Stimulated activated CD8-positive, alpha-beta memory T cell treated with anti-CD3 and anti-CD28 coated beads, Interleukin-7, amount 100 ng/mL, for 48 hours (primary cell): Measurements from ENCODE around the gene MUC2.
A peak's percentile ranks its signal among the peaks of the same experiment; 100 is the strongest.

Source experiments
- DNase-seq, 2 donors: peaks; one replicate each; pipeline ENCODE4 v3.0.0-alpha.2; 2020; ENCODE audit warnings: low read depth in 1 of 2; ENCODE audit errors: extremely low read depth in 1 of 2

The MUC2 gene

DNA sequence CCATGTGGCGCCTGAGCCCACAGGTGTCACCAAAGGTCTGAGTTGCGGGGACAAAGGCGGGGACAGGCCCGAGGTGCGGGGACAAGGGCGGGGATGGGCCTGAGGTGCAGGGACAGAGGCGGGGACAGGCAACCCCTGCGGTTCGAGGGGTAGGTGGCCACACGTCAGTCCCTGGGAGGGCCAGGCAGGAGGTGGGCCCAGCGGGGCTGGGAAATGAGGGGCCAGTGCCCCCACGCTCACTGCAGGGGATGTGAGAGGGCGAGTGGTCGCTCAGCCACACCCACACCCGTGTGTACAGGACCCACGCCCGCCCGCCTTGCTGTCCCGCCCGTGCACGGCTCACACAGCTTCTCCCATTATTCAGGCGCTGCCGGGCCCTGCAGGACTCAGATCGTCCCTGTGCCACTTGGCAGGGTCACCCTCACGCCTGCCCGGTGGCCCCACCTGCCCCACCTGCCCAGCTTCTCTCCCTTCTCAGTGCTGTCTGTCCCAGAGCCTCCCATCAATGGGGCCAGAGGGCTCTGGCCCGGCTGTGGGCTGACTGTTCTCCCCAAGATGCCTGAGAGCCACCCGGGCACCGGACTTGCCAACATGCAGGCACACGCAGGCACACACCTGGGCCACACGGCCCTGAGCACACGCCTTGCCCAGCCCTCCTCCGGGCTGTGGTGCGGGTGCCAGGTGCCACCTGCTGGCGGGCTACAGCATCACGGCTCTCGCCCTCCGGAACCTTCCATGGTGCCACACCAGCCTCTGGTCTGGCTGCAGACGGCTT, 23.9 kb upstream of the MUC2 start:
- peak; percentile 43 to 46 for DNase-seq

DNA sequence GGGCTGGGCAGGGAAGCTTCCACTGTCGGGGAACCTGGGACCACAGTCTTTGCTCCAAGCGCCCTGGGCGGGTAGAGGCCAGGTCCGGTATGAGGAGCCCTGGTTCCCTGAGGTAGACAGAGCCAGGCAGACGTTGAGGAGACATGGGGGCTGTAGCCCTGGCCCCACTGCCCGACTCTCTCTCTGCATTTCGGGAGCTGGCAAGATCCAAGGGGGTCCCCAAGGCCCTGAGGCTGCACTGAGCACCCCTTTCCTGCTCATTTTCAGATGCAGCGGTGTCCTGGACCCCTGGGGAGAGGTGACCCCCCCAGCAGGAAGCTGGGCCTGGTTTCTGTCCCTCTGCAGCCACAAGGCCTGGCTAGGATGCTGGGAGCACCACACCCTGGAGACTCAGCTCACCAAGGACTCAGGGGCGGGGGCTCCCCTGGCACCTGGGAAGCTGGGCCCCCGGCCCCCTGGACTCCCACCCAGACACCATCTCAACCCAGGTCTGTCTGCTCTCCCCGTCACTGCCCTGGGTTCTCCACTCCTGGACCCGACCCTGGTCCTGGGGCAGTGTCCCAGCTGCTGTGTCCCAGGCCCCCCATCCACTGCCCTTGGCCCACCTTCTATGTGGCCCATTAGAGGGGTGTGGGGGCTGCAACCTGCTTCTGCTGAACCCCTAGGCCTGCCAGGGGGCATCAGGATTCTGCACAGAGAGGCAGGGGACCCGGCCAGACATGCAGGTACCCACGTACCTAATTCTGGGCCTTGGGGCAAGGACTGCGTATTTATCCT, 23.1 kb upstream of the MUC2 start:
- no peak for DNase-seq

DNA sequence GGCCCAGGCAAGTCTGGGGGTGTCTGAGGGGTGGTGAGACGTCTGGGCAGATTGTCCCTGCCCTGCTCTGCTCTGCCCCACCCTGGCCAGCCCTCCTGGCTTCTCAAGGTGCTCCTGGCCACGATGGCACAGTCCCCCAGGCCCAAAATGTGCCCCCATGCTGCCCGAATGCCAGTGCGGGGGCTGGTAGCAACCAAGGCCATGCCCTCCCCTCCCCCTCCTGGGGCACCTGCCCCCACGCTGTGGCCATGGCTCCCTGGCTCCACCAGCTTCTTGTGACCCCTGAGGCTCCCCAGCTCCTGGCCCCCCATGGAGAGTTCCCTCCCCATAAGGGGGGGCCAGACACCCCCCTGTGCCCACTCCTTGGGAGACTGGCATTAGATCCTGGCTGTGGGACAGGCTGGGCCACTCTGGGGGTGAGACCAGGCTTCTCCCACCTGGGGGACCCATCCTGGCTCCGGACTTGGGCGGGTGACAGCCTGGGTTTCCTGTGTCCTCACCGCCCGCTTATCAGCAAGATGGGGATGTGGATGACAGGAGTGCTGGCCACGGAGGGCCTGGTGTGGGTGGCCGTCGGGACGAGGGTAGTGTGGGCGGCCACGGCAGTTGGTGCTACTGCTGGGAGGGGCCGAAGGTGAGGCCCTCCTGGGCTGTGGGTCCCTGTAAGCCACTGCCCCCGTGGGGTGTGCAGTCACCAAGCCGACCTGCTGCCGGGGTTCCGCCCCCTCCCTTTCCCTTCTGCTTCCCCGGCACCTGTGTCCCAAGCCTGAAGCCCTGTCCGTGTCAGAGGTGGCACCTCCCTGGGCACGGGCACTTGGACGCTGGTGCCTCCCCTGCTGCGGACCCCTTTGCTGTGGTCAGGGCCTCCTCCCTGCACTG, 22.3 kb upstream of the MUC2 start:
- DNase-seq: no peak

DNA sequence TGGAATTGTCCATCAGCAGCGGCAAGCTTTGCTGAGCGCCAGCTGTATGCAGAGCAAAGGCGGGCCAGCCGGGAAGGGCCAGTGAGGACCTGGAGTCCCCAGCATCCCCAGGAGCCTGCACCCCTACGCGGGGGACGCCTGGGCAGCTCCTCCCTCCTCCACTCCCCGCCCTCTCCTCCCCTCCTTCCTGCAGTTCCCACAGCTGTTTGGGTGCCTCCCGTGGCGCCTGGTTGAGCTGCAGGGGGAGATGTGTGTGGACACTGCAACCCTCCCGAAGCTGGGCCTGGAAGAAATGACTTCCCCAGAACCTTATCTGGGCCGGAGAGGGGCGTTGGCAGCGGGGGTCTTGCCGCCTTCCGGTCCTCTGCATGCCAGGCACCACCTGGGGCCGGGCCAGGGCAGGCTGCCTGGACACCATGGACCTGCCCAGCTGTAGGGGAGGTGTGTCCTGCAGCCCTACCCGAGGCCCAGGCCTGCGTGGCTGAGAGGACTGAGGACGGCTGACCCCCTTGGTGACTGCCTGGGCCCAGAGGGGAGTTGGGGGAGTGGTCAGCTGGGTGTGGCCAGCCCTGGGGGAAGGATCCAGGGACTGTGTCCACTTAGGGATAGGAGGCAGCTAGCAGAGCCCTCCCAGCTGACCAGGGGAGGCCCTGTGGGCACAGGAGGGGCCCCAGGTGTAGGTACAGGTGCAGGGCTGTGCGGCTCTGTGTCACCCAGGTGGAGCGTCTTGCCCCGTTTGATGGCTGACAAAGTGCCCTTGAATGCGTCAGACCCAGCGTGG, 21.4 kb upstream of the MUC2 start:
- DNase-seq: no peak

- DNase-seq: no peak
Measured at GRCh38 chr11:1054143-1055108, 20.2 kb upstream of the MUC2 start.

GRCh38 chr11:1055109-1055703, 19.5 kb upstream of the MUC2 start:
- no peak for DNase-seq

DNA sequence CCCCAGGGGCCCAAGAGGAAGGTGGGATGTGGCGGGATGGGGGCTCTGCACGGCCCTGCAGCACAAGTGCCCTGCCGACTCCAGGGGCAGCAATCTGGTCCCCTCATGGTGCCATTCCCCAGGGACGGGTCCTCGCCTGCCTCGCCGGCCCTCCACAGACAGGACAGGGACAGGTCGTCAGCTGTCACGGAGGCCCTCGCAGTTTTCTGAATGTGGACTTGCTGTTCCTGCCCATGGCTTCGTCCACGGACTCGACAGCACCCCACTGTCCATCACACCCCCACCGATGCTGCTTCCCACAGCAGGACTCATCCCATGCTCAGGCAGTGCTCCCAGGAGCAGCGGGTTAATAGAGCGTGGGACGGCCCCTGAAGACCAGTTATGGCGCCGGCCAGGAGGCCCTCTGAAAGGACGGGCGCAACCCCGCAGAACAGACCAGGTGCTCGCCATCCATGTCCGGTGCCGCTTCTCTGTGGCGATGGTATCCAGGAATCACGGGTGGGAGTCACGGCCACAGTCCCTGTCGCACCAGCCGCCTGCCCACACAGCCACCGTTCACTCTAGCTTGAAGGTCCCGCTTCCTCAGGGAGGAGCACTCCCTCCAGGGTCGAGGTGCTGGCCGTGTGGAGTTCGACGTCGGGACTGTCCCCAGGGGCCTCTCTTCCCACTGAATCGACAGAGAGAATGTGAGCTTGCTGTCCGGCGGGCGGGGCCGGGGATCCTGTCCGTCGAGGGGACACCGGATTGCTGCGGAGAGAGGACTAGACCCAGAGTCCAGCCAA, 18.5 kb upstream of the MUC2 start:
- DNase-seq: no peak

DNA sequence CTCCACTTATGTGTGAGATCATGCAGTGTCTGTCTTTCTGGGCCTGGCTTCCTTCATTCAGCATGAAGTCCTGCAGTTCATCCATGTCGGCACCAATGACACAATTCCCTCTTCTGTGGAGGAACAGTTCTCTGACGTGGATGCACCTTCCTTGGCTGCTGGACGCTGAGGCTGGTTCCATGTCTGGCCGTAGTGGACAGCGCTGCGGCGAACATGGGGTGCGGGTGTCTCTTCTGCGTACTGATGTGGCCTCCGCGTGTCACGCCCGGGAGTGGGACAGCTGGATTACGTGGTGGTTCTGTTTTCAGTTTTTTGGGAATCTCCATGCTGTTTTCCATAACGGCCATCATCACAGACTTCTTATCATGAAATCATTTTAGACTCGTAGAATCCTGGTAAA, 16.9 kb upstream of the MUC2 start:
- no peak for DNase-seq

DNA sequence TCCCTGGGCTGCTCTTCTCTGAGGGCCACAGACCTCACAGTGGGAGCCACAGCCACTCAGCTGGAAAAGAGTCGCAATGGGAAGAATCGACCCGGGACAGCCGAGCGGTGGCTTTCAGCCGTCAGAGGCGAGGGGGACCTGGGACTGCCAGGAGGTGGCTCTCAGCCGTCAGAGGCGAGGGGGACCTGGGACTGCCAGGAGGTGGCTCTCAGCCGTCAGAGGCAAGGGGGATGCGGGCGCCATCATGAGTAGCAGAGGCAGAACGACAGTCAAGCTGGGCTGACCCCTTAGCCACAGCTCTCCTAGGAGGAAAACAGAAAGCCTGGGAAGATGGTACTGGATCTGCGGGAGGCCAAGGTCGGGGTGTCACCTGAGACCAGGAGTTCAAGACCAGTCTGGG, 14.9 kb upstream of the MUC2 start:
- no peak for DNase-seq

- no peak for DNase-seq
Measured at GRCh38 chr11:1060410-1060809, 14.3 kb upstream of the MUC2 start.

DNA sequence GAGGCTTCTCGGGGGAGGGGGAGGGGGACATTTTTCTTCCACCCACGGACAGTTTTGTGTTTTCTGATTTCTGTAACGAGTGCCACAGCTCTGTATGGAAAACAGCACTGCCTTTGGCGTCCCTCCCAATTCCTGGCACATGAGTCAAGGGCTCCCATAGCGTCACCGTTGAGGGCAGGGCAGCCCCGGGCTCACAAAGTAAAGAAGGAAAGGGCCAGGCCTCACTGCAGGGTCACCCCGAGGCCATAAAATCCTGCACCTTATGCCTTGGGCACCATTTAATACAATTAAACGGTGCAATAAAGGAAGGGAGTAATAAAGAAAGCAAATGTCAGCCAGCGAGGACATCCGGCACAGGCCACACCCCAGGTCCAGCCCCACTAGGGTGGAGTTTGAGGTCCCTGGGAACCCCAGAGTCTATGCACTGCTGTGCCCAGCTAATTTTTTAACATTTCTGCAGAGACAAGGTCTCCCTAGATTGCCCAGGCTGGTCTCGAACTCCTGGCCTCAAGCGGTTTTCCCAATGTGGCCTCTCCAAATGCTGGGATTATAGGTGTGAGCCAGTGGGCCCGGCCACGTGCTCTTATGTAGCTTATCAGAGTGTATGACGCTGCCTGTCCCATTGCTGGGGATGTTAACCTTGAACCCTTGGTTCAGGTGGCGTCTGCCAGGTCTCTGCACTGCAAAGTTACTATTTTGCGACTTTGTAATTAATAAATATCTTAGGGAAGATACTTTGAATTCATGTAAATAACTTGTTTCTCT, 13.6 kb upstream of the MUC2 start:
- DNase-seq: no peak

DNA sequence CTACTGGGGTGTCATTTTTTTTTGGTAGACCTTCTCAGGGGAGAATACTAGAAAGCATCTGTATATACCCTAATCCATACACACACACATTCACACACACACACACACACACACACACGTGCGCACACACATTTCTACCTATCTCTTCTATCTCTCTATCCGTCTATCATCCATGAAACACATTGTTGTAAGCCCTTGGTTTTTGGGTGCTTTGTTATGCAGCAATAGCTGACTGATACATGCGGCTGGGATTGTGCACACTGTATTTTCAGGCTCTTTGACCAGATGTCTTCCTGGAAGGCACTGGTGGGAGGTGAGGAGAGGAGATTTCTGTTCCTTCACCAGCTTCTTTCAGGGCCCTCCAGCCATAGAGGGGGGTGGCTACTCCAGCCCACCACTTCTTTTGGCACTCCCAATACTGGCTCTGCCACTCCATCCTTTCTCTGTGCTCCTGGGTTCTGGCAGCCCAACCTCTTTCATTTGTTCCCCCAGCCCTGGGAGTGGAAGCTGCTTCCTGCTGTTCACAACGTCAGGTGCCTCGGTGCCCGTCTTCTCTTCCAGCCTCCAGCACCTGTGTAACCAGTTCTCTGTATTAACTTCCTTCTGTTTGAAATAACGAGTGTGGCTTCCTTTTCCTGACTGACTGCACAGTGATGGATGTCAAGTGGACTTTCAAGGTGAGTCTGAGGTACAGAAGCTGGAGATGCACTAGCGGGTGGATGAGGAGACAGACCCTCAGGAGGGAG, 12.4 kb upstream of the MUC2 start:
- DNase-seq: no peak

DNA sequence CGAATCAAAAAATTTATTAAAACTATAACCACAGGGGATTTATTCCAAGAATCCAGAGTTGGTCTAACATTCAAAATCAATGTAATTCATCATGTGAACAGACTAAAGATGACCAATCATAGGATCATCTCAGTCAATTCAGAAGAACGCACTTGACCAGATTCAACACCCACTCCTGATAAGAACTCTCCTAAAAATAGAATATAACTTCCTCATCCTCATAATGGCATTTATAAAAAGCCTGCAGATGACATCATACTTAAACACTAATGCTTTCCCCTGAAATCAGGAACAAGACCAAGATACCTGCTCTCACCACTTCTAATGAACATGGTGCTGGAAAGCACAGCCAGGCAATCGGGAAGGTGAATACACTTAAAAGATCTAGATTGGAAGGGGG, 10.5 kb upstream of the MUC2 start:
- DNase-seq: no peak

GRCh38 chr11:1067812-1068496, 6.7 kb upstream of the MUC2 start:
- DNase-seq: no peak

DNA sequence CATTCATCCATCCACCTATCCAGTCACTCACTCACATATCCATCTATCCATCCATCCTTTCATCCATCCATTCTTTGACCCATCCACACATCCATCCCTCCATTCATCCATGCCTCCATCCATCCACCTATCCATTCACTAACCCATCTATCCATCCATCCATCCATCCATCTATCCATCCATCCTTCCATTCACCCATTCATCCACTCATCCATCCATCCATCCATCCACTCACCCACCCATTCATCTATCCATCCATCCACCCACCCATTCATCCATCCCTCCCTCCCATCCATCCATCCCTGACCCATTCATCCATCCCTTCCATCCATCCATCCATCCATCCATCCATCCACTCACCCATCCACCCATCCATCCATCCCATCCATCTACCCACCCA, 4.9 kb upstream of the MUC2 start:
- DNase-seq: no peak
